Mesendoderm (in vitro differentiated cells): ENCODE results near the gene VPS18.

Experiments
- DNase-seq: peaks from one replicate; pipeline ENCODE4 v3.0.0; 2013
- H2AK5ac ChIP-seq: 2 replicates; pipeline ENCODE4 v1.6.1; 2013; ENCODE audit warnings: low read length, inconsistent platforms
- H2BK120ac ChIP-seq: 2 replicates; pipeline ENCODE4 v1.6.1; 2013; ENCODE audit warnings: low read depth, mild to moderate bottlenecking, low read length, moderate library complexity, mixed read lengths
- H2BK15ac ChIP-seq: replicated peaks from 2 replicates; pipeline ENCODE4 v1.6.1; 2013; ENCODE audit warnings: low read depth, mild to moderate bottlenecking, moderate library complexity
- H2BK5ac ChIP-seq: 2 replicates; pipeline ENCODE4 v1.6.1; 2013; ENCODE audit warnings: low read length, inconsistent platforms
- H3K18ac ChIP-seq: 2 replicates; pipeline ENCODE4 v1.6.1; 2013; ENCODE audit warnings: mild to moderate bottlenecking, low read length, mixed read lengths
- H3K23ac ChIP-seq: one replicate; pipeline ENCODE4 v1.6.1; 2013; ENCODE audit warnings: low read length
- H3K27ac ChIP-seq: 2 replicates; pipeline ENCODE4 v1.5.1; 2013; ENCODE audit warnings: low read depth, mild to moderate bottlenecking, inconsistent platforms, low read length, moderate library complexity
- H3K27me3 ChIP-seq: 2 replicates; pipeline ENCODE4 v1.6.1; 2013; ENCODE audit warnings: low read length, control low read depth, mild to moderate bottlenecking, inconsistent platforms; ENCODE audit not compliant: insufficient read depth, poor library complexity
- H3K36me3 ChIP-seq: 2 replicates; pipeline ENCODE4 v1.6.1; 2013; ENCODE audit warnings: low read length, inconsistent platforms; ENCODE audit not compliant: control insufficient read depth, insufficient read depth
- H3K4ac ChIP-seq: one replicate; pipeline ENCODE4 v1.6.1; 2013; ENCODE audit warnings: low read depth, mild to moderate bottlenecking, low read length, moderate library complexity
- H3K4me1 ChIP-seq: 2 replicates; pipeline ENCODE4 v1.6.1; 2013; ENCODE audit warnings: low read depth, low read length, inconsistent platforms; ENCODE audit not compliant: control insufficient read depth
- H3K4me2 ChIP-seq: 2 replicates; pipeline ENCODE4 v1.6.1; 2013; ENCODE audit warnings: low read length
- H3K4me3 ChIP-seq: 2 replicates; pipeline ENCODE4 v1.5.1; 2013; ENCODE audit warnings: mild to moderate bottlenecking, low read length
- H3K56ac ChIP-seq: one replicate; pipeline ENCODE4 v1.6.1; 2013; ENCODE audit warnings: low read length
- H3K79me1 ChIP-seq: 2 replicates; pipeline ENCODE4 v1.6.1; 2013; ENCODE audit warnings: low read length, inconsistent platforms
- H3K79me2 ChIP-seq: 2 replicates; pipeline ENCODE4 v1.6.1; 2013; ENCODE audit warnings: mild to moderate bottlenecking, low read length; ENCODE audit not compliant: control insufficient read depth, insufficient read depth
- H3K9ac ChIP-seq: 2 replicates; pipeline ENCODE4 v1.6.1; 2013; ENCODE audit warnings: low read length, inconsistent platforms
- H4K5ac ChIP-seq: one replicate; pipeline ENCODE4 v1.6.1; 2013; ENCODE audit warnings: low read length
- H4K8ac ChIP-seq: one replicate; pipeline ENCODE4 v1.6.1; 2013; ENCODE audit warnings: low read depth, mild to moderate bottlenecking, control low read depth, low read length, moderate library complexity
- whole genome bisulfite sequencing: extraction: QIAGEN DNeasy Blood & Tissue Kit; methylation state at CpG from one replicate; pipeline ENCODE4 v1.1.7; 2013; ENCODE audit warnings: low lambda C conversion rate, missing lambda C conversion rate; ENCODE audit not compliant: insufficient coverage; ENCODE audit errors: extremely low coverage; 5-methylcytosine and 5-hydroxymethylcytosine counted together

The VPS18 gene

DNA sequence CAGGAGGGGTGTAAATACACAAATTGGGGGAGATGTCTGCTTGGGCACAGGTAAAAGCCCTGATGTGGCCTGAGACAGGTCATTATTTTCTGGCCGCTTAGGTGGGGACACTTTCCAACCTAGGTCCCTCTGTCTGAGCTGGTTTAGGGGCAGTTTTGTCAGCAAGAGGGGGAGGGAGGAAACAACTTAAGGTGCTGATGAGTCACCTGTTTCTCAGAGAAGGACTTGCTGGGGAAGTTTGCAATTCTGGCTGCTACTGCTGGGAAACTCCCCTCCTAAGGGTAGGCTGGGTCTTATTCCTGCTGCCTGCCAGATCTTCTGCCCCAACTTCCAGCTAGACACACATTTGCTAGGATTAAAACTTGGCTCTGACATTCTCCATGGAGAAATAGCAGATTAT is 15.5 kb upstream of the VPS18 start:
- DNase-seq: peak; percentile 73
- H3K18ac ChIP-seq: no peak overlapping the region
- H2BK5ac ChIP-seq: no peak overlapping the region
- H3K4me3 ChIP-seq: no peak overlapping the region
- H2AK5ac ChIP-seq: no peak overlapping the region
- no peaks in the 10 kb centered on the region for H3K79me2 ChIP-seq
- H3K4ac ChIP-seq: no peak overlapping the region
- H3K56ac ChIP-seq: no peak overlapping the region
- H3K23ac ChIP-seq: no peak overlapping the region
- no peak overlapping the region for H3K27ac ChIP-seq
- no peaks in the 10 kb centered on the region for H3K4me1 ChIP-seq
- WGBS: no CpG with 5 or more reads among the region's 1 CpG
- H2BK120ac ChIP-seq: no peak overlapping the region
- H4K5ac ChIP-seq: no peak overlapping the region
- no peak overlapping the region for H3K4me2 ChIP-seq
- no peaks in the 10 kb centered on the region for H3K79me1 ChIP-seq
- H3K27me3 ChIP-seq: no peaks in the 10 kb centered on the region
- no peak overlapping the region for H2BK15ac ChIP-seq
- no peak overlapping the region for H4K8ac ChIP-seq
- H3K9ac ChIP-seq: no peak overlapping the region
- H3K36me3 ChIP-seq: no peaks in the 10 kb centered on the region

DNA sequence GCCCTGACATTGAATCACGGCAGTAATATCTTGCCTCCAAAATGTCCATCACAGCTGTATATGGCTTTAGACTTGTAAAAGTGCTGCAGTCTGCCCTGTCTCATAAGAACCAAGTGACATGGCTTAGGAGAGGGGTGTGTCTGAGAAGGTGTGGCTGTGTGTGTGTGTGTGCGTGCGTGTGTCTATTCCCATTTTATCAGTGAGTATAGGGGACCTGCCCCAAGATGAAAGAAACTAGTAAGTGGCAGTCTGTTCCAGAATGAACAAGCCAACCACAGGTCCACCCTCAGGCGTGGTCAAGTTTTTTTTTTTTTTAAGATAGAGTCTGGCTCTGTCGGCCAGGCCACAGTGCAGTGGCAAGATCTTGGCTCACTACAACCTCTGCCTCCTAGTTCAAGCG is 14.6 kb upstream of the VPS18 start:
- Histone ChIP-seq H4K5ac (no peak overlapping the region), H3K4ac (no peak overlapping the region), H3K9ac (no peak overlapping the region), H3K79me1 (no peaks in the 10 kb centered on the region), H3K4me2 (no peak overlapping the region), H3K4me3 (no peak overlapping the region), H3K36me3 (no peaks in the 10 kb centered on the region), H3K18ac (no peak overlapping the region), H3K79me2 (no peaks in the 10 kb centered on the region), H2BK15ac (no peak overlapping the region), H2AK5ac (no peak overlapping the region), H3K27ac (no peak overlapping the region), H2BK5ac (no peak overlapping the region), H3K27me3 (no peaks in the 10 kb centered on the region), H4K8ac (no peak overlapping the region), H3K23ac (no peak overlapping the region), H3K56ac (no peak overlapping the region), H2BK120ac (no peak overlapping the region), H3K4me1 (no peaks in the 10 kb centered on the region)
- WGBS: no CpG with 5 or more reads among the region's 6 CpGs
- no peak for DNase-seq

DNA sequence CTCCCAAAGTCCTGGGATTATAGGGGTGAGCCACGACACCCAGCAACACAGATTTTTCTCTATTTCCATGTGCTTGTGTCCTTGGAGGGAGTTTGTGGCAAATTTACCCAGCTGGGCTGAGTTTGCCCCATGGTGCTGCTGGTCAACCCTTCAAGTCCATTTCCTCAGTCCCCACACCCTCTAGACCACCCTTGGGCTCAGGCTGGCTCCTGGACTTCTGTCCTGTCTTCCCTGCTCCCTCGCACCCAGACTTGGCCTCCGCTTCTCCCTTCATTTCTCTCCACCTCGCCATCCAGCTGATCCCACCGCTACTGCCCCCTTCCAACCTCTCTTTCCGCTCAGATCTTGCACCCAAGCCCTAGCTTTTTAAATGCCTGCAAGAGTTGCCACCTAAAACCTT is 12.9 kb upstream of the VPS18 start:
- Histone ChIP-seq H3K9ac (no peak overlapping the region), H3K4ac (no peak overlapping the region), H2BK5ac (no peak overlapping the region), H2BK15ac (no peak overlapping the region), H2AK5ac (no peak overlapping the region), H3K4me1 (no peaks in the 10 kb centered on the region), H2BK120ac (no peak overlapping the region), H3K4me2 (no peak overlapping the region), H3K18ac (no peak overlapping the region), H4K5ac (no peak overlapping the region), H3K79me1 (no peaks in the 10 kb centered on the region), H3K27me3 (no peaks in the 10 kb centered on the region), H3K23ac (no peak overlapping the region), H3K36me3 (no peaks in the 10 kb centered on the region), H3K79me2 (no peaks in the 10 kb centered on the region), H3K56ac (no peak overlapping the region), H4K8ac (no peak overlapping the region), H3K27ac (no peak overlapping the region), H3K4me3 (no peak overlapping the region)
- no peak for DNase-seq
- WGBS: no CpG with 5 or more reads among the region's 6 CpGs

DNA sequence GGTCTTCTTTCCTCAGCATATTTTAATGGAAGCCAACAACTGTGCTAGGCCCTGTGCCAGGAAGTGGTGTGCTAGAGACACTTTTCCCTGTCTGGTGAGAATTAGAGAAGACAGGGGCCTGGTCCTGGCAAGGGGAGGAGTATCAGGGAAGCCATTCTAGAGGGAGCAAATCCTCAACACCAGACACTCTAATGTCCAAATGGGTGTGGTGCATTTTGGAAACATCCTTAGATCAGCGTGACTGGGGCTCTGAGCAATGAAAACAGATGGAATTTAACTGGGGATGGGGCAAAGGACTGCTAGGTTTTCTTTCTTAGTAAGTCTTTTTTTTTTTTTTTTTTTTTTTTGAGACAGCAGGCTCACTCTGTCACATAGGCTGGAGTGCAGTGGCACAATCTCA is 7.7 kb upstream of the VPS18 start:
- Histone ChIP-seq H3K79me2 (no peaks in the 10 kb centered on the region), H3K4me2 (no peak overlapping the region), H3K4me1 (no peaks in the 10 kb centered on the region), H3K56ac (no peak overlapping the region), H3K36me3 (no peaks in the 10 kb centered on the region), H2BK5ac (no peak overlapping the region), H3K27ac (no peak overlapping the region), H3K79me1 (no peaks in the 10 kb centered on the region), H3K4me3 (no peak overlapping the region), H2BK15ac (no peak overlapping the region), H3K4ac (no peak overlapping the region), H3K9ac (no peak overlapping the region), H4K5ac (no peak overlapping the region), H3K23ac (no peak overlapping the region), H3K27me3 (no peaks in the 10 kb centered on the region), H2BK120ac (no peak overlapping the region), H2AK5ac (no peak overlapping the region), H3K18ac (no peak overlapping the region), H4K8ac (no peak overlapping the region)
- WGBS: no CpG with 5 or more reads among the region's 1 CpG
- no peak for DNase-seq

DNA sequence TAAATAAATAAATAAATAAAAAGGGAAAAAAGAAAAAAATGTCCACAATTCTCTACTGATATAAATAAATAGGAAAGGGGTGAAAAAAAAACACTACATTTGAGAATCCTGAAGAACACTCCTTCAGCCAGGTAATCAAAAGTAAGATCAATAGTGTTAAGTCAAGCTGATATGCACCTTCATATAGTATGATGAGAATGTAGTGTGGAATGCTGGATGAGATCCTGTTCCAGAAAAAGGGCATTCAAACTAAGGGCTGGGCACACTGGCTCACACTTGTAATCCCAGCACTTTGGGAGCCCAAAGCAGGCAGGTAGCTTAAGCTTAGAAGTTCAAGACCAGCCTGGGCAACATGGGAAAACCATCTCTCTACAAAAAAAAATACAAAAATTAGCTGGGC is 5.1 kb upstream of the VPS18 start:
- H3K4ac ChIP-seq: no peak overlapping the region

DNA sequence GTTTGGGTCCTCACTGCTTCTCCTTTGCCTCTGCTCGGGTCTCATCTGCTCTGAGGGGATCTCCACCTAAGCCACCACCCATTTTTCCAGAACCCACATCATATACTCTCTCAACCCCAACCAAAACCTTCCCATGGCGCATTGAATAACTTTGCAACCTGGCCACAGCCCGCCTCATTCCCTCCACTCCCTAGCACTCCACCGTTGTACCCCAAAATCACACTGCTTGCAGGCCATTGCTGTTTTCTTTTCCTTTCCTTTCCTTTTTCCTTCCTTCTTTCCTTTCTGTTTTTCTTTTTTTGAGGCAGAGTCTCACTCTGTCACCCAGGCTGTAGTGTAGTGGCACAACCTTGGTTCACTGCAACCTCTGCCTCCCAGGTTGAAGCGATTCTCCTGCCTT is 3.1 kb upstream of the VPS18 start:
- no peak overlapping the region for H2BK15ac ChIP-seq
- no peak overlapping the region for H3K4ac ChIP-seq
- H2BK5ac ChIP-seq: no peak overlapping the region
- no peak overlapping the region for H3K4me2 ChIP-seq
- no peaks in the 10 kb centered on the region for H3K36me3 ChIP-seq
- H3K56ac ChIP-seq: no peak overlapping the region
- H3K79me2 ChIP-seq: peaks cover 6% of the 10 kb centered on the region
- H4K5ac ChIP-seq: no peak overlapping the region
- no peak overlapping the region for H3K9ac ChIP-seq
- H3K23ac ChIP-seq: no peak overlapping the region
- H3K27me3 ChIP-seq: no peaks in the 10 kb centered on the region
- WGBS: no CpG with 5 or more reads among the region's 5 CpGs
- no peak overlapping the region for H3K18ac ChIP-seq
- DNase-seq: no peak
- H4K8ac ChIP-seq: no peak overlapping the region
- H3K79me1 ChIP-seq: peaks cover 8% of the 10 kb centered on the region
- H3K4me3 ChIP-seq: no peak overlapping the region
- H3K4me1 ChIP-seq: no peaks in the 10 kb centered on the region
- no peak overlapping the region for H3K27ac ChIP-seq
- H2BK120ac ChIP-seq: no peak overlapping the region
- H2AK5ac ChIP-seq: no peak overlapping the region

More for the DNA sequence above, 5.1 kb upstream of the VPS18 start:
- H3K23ac ChIP-seq: no peak overlapping the region
- H3K4me1 ChIP-seq: no peaks in the 10 kb centered on the region
- H2BK120ac ChIP-seq: no peak overlapping the region
- H2BK15ac ChIP-seq: no peak overlapping the region
- no peak overlapping the region for H3K4me3 ChIP-seq
- no peak overlapping the region for H3K56ac ChIP-seq
- no peaks in the 10 kb centered on the region for H3K79me2 ChIP-seq
- H3K27me3 ChIP-seq: no peaks in the 10 kb centered on the region
- no peak for DNase-seq
- H2BK5ac ChIP-seq: no peak overlapping the region
- no peak overlapping the region for H4K5ac ChIP-seq
- no peak overlapping the region for H3K9ac ChIP-seq
- no peak overlapping the region for H2AK5ac ChIP-seq
- H3K18ac ChIP-seq: no peak overlapping the region
- no peaks in the 10 kb centered on the region for H3K79me1 ChIP-seq
- no peaks in the 10 kb centered on the region for H3K36me3 ChIP-seq
- no peak overlapping the region for H3K27ac ChIP-seq
- H3K4me2 ChIP-seq: no peak overlapping the region
- H4K8ac ChIP-seq: no peak overlapping the region
